Uterus (tissue), 4 donors: Measurements from ENCODE around the gene PPP2R1B. TPM values are rescaled to one million over a fixed set of nuclear protein-coding genes. Genes with fewer than 3 reads are reported as not detected.

Experiments
- DNase-seq, 2 donors: peaks; one replicate each; pipeline ENCODE4 v3.0.0-alpha.2; 2019 to 2020
- H3K27ac ChIP-seq, 2 donors: fragments of 200-600 bp; sonication (generic); 1 replicate in 1 of 2; 2 replicates in 1 of 2; pipeline ENCODE4 v1.5.1; 2016 to 2018
- H3K27me3 ChIP-seq, 2 donors: fragments of 200-600 bp; sonication (generic); one replicate each; pipeline ENCODE4 v1.5.1; 2018 to 2019; ENCODE audit warnings: control low read depth in 1 of 2
- H3K36me3 ChIP-seq, 2 donors: fragments of 200-600 bp; sonication (generic); one replicate each; pipeline ENCODE4 v1.5.1; 2019; ENCODE audit warnings: control low read depth in 1 of 2
- H3K4me1 ChIP-seq, 2 donors: fragments of 200-600 bp; sonication (generic); one replicate each; pipeline ENCODE4 v1.5.1; 2018 to 2019; ENCODE audit warnings: control low read depth in 1 of 2
- H3K4me3 ChIP-seq, 2 donors: fragments of 200-600 bp; sonication (generic); 1 replicate in 1 of 2; 2 replicates in 1 of 2; pipeline ENCODE4 v1.5.1; 2018 to 2019; ENCODE audit warnings: mild to moderate bottlenecking in 1 of 2
- H3K9me3 ChIP-seq, 2 donors: fragments of 200-600 bp; sonication (generic); one replicate each; pipeline ENCODE4 v1.5.1; 2019; ENCODE audit warnings: control low read depth in 1 of 2
- POLR2A ChIP-seq, 2 donors: fragments of 450-650 bp; IDR thresholded peaks; one replicate each; pipeline ENCODE4 v1.6.1; 2016; ENCODE audit warnings: antibody characterized with exemption in 2 of 2, mild to moderate bottlenecking in 1 of 2, moderate library complexity in 1 of 2
- intact Hi-C: fragments of 100-400 bp; cut with DNase I; formaldehyde crosslinking; loops from one replicate; pipeline ENCODE4 v1.15.1; 2023; ENCODE audit warnings: low total_unique reads
- total RNA-seq, 4 donors: library from RNA; depleted of rRNA in 3 of 4; stranded (reverse); fragments of >200 nt in 3 of 4; gene quantifications; one replicate each; pipeline versions ENCODE4 v1.1.0 to v1.2.4, GENCODE V29; 2014 to 2023
- TF ChIP-seq, protein P1 (sequence below), 4 experiments: fragments of 200-600 bp in 2 of 4; fragments of 450-650 bp in 2 of 4; sonication (generic) in 2 of 4; IDR thresholded peaks; one replicate each; pipeline ENCODE4 v1.5.1; 2016 to 2019; ENCODE audit warnings: antibody characterized with exemption in 4 of 4, mild to moderate bottlenecking in 2 of 4, moderate library complexity in 1 of 4
- donor health status: DM: yes; HTN: yes; CAD: no.

The PPP2R1B gene
- total RNA-seq, 4 donors from 2014 or later, result 12.0 to 30.0 (median 28.4) TPM

DNA sequence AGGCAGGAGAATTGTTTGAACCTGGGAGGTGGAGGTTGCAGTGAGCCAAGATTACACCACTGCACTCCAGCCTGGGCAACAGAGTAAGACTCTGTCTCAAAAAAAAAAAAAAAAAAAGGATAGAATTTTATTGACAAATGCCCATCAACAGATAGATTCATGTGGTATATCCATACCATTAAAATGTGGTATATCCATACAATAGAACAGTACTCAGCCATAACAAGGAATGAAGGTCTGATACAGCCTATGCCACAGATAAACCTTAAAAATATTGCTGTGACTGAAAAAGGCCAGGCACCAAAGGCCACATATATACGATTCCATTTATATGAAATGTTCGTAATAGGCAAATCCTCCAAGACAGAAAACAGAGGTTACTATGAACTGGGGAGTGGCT lies 45.3 kb upstream of the PPP2R1B start:
- no peak for TF ChIP-seq POLR2A (IDR thresholded peaks at IDR 0.05)
- TF ChIP-seq, protein P1, sequence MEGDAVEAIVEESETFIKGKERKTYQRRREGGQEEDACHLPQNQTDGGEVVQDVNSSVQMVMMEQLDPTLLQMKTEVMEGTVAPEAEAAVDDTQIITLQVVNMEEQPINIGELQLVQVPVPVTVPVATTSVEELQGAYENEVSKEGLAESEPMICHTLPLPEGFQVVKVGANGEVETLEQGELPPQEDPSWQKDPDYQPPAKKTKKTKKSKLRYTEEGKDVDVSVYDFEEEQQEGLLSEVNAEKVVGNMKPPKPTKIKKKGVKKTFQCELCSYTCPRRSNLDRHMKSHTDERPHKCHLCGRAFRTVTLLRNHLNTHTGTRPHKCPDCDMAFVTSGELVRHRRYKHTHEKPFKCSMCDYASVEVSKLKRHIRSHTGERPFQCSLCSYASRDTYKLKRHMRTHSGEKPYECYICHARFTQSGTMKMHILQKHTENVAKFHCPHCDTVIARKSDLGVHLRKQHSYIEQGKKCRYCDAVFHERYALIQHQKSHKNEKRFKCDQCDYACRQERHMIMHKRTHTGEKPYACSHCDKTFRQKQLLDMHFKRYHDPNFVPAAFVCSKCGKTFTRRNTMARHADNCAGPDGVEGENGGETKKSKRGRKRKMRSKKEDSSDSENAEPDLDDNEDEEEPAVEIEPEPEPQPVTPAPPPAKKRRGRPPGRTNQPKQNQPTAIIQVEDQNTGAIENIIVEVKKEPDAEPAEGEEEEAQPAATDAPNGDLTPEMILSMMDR (IDR thresholded peaks at IDR 0.05), result no peak
- intact Hi-C loops, result no loop called here
- no peaks in the 10 kb centered on the region for H3K4me1 ChIP-seq
- H3K27ac ChIP-seq, result no peak overlapping the region
- DNase-seq, result no peak
- H3K27me3 ChIP-seq, result no peaks in the 10 kb centered on the region
- no peaks in the 10 kb centered on the region for H3K36me3 ChIP-seq
- H3K4me3 ChIP-seq, result no peak overlapping the region
- H3K9me3 ChIP-seq, result no peaks in the 10 kb centered on the region

DNA sequence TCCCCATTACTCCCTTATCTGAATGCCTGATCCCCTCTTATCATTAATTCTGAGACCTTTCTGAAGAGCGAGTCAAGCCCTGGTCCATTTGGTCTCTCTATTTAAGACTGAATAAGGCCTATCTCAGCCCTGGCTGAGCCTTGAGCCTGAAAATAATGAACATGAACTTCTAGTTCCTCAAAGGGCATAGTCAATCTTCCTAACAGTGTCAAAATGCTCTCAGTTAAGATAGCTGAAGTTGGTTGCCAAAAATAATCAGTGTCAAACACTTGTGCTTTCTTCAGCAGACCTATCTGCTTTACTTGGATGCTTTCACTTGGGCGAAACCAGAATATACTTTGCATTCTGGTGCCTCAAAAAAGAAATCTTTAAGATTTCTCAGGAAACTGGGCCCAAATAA lies 42.6 kb upstream of the PPP2R1B start:
- no peak for TF ChIP-seq POLR2A (IDR thresholded peaks at IDR 0.05)
- TF ChIP-seq, protein P1 (IDR thresholded peaks at IDR 0.05), result no peak

DNA sequence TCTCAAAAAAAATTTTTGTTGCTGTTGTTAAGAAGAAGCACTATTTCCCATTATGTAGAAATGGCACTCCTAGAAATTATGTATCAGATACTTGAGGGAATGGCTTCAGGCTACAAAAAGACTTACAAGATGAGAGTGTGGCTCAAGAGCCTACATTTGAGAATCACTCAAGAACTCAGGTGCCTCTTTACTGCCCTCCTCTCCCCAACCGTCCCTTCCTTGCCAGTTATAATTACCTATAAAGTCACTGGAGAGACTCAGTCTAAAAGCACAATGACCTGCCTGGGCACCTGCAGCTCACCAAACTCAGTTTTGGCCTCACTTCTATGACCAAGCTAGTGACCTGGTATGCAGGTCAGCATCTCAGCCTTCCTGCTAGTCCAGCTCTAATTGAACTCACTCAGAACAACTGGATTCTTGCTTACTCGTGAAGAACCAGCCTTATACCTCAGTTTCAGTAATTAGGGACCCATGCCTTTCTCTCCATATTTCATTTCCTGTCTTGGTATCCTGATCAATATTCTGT lies 41.9 kb upstream of the PPP2R1B start:
- Histone ChIP-seq H3K36me3 (no peaks in the 10 kb centered on the region), H3K27me3 (no peaks in the 10 kb centered on the region), H3K27ac (no peak overlapping the region), H3K4me1 (no peaks in the 10 kb centered on the region), H3K9me3 (no peaks in the 10 kb centered on the region), H3K4me3 (no peak overlapping the region)
- TF ChIP-seq, protein P1 (IDR thresholded peaks at IDR 0.05), result no peak
- TF ChIP-seq POLR2A (IDR thresholded peaks at IDR 0.05), result no peak
- intact Hi-C loops, result no loop called here
- no peak for DNase-seq

More for the DNA sequence above, 42.6 kb upstream of the PPP2R1B start:
- no peaks in the 10 kb centered on the region for H3K36me3 ChIP-seq
- H3K4me1 ChIP-seq, result no peaks in the 10 kb centered on the region
- no peak overlapping the region for H3K27ac ChIP-seq
- intact Hi-C loops, result no loop called here
- H3K9me3 ChIP-seq, result no peaks in the 10 kb centered on the region
- H3K4me3 ChIP-seq, result no peak overlapping the region
- DNase-seq, result no peak
- no peaks in the 10 kb centered on the region for H3K27me3 ChIP-seq

DNA sequence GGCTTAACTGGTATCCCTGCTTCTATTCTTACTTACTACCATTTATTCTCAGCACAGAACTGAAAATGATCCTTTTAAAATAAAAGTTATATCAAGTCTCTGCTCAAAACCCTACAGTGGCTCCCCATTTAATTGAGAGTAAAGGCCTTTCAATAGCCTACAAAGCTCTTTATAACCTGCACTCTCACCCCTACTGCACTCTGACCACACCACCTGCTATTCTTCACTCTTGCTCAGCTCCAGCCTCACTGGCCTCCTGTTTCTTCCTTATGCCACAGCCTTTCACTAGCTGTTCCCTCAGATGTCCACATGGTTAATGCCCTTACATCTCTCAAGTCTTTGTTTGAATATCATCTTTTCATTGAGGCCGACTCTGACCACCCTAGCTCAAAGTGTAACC lies 40.9 kb upstream of the PPP2R1B start:
- H3K4me3 ChIP-seq, result no peak overlapping the region
- TF ChIP-seq, protein P1 (IDR thresholded peaks at IDR 0.05), result no peak
- no peak for TF ChIP-seq POLR2A (IDR thresholded peaks at IDR 0.05)

DNA sequence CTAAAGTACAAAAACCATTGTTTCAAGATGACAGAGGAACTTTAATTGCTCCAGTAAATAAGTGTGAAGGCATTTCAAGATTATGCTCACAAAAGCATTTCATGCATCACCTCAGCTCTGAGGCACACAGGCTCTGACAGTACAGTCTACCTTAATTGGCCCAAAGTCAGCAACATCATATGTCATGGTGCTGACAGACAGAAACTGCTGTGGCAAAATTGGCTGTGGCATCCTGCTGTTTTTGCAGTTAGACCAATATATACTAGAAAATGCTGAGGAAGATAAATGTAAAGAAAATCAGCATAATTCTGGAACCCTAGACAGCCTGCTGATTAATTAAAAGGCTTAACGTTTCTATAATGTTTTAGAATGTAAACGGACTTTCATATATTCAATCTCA lies 34.9 kb upstream of the PPP2R1B start:
- no peak overlapping the region for H3K27ac ChIP-seq
- intact Hi-C loops, result no loop called here
- no peak overlapping the region for H3K4me3 ChIP-seq
- no peak for TF ChIP-seq POLR2A (IDR thresholded peaks at IDR 0.05)
- TF ChIP-seq, protein P1 (IDR thresholded peaks at IDR 0.05), result no peak
- DNase-seq, result no peak
- H3K9me3 ChIP-seq, result no peaks in the 10 kb centered on the region
- H3K4me1 ChIP-seq, result no peaks in the 10 kb centered on the region
- no peaks in the 10 kb centered on the region for H3K36me3 ChIP-seq
- no peaks in the 10 kb centered on the region for H3K27me3 ChIP-seq

More for the DNA sequence above, 40.9 kb upstream of the PPP2R1B start:
- no peak for DNase-seq
- H3K36me3 ChIP-seq, result no peaks in the 10 kb centered on the region
- no peak overlapping the region for H3K27ac ChIP-seq
- no peaks in the 10 kb centered on the region for H3K9me3 ChIP-seq
- intact Hi-C loops, result no loop called here
- H3K4me1 ChIP-seq, result no peaks in the 10 kb centered on the region
- no peaks in the 10 kb centered on the region for H3K27me3 ChIP-seq
